Adrenal gland (tissue), 12 donors: ENCODE measurements around the gene CAMKMT. TPM values are rescaled to one million over a fixed set of nuclear protein-coding genes. Genes with fewer than 3 reads are reported as not detected.

ENCODE experiments used
- DNase-seq, 7 donors: peaks; one replicate each; pipeline ENCODE4 v3.0.0-alpha.2; 2019 to 2020
- H3K27ac ChIP-seq, 5 donors: fragments of 200-600 bp; sonication (generic) in 4 of 5; 1 replicate in 3 of 5; 2 replicates in 2 of 5; pipeline versions ENCODE4 v1.5.1 to v1.8.0; 2016 to 2020; ENCODE audit warnings: mild to moderate bottlenecking in 1 of 5
- H3K27me3 ChIP-seq: fragments of 200-600 bp; 2 replicates; pipeline ENCODE4 v1.8.0; 2021
- H3K36me3 ChIP-seq, 2 donors: fragments of 200-600 bp; replicated peaks in 1 of 2; 1 replicate in 1 of 2; 2 replicates in 1 of 2; pipeline versions ENCODE4 v1.5.1 to v1.8.0; 2018 to 2022
- H3K4me1 ChIP-seq, 2 donors: fragments of 200-600 bp; replicated peaks in 1 of 2; 1 replicate in 1 of 2; 2 replicates in 1 of 2; pipeline versions ENCODE4 v1.5.1 to v1.8.0; 2018 to 2021
- H3K4me3 ChIP-seq, 4 donors: fragments of 200-600 bp; sonication (generic) in 3 of 4; one replicate each; pipeline ENCODE4 v1.5.1; 2016 to 2018
- H3K9me3 ChIP-seq, 3 donors: fragments of 200-600 bp; sonication (generic) in 1 of 3; replicated peaks in 1 of 3; 1 replicate in 2 of 3; 2 replicates in 1 of 3; pipeline versions ENCODE4 v1.5.1 to v1.8.0; 2016 to 2021
- CTCF ChIP-seq, 6 experiments: fragments of 450-650 bp in 4 of 6; fragments of 200-600 bp in 2 of 6; sonication (generic) in 1 of 6; IDR thresholded peaks; 1 replicate in 5 of 6; 2 replicates in 1 of 6; pipeline versions ENCODE4 v1.5.1 to v1.8.0; 2016 to 2021; ENCODE audit warnings: antibody characterized with exemption in 6 of 6, mild to moderate bottlenecking in 2 of 6, moderate library complexity in 1 of 6
- POLR2A ChIP-seq, 2 donors: fragments of 450-650 bp; IDR thresholded peaks; one replicate each; pipeline ENCODE4 v1.6.1; 2017; ENCODE audit warnings: antibody characterized with exemption in 2 of 2, mild to moderate bottlenecking in 2 of 2, moderate library complexity in 1 of 2
- WGBS, 4 donors: extraction: QIAGEN DNeasy Blood & Tissue Kit in 2 of 4; methylation state at CpG; one replicate each; pipeline versions ENCODE4 v1.1.5 to v1.1.7; 2013 to 2017; 5-methylcytosine and 5-hydroxymethylcytosine counted together
- intact Hi-C, 2 donors: fragments of 100-400 bp; cut with DNase I; formaldehyde crosslinking; loops; one replicate each; pipeline versions ENCODE4 v1.14.1 to v1.15.0; 2022 to 2023
- polyA plus RNA-seq, 3 donors: library from polyadenylated mRNA; stranded (reverse); fragments of 200-250 nt in 2 of 3; fragments of 350-450 nt in 1 of 3; fragmentation: Illumina TruSeq in 1 of 3; extraction: RNeasy Lipid Tissue Mini Kit (QIAGEN cat#74804) in 1 of 3; gene quantifications; one replicate each; pipeline ENCODE4 v1.2.3, GENCODE V29; 2013 to 2014
- total RNA-seq, 9 donors: library from RNA; depleted of rRNA in 4 of 9; stranded (reverse); fragments of >200 nt in 4 of 9; fragments of 120-200 nt in 1 of 9; fragmentation: NEBNext Ultra II Directional in 1 of 9; extraction: Animal tissue kit (Norgen Biotek cat#: 25700) in 1 of 9; gene quantifications; one replicate each; pipeline versions ENCODE4 v1.1.0 to v1.2.4, GENCODE V29; 2013 to 2023
- donor health status: healthy with polysubstance abuse.
- donor health status: Bipolar disorder and iron deficiency.
- donor health status: DM: yes; HTN: yes; CAD: no.
- donor health status: DM: no; HTN: no; CAD: no.
- donor health status: DM: no; HTN: no; CAD: no.
- donor health status: DM: yes; HTN: yes; CAD: no.

CAMKMT gene
- total and polyA plus RNA-seq, 12 donors, result 2.6 to 14.0 (median 8.6) TPM

GRCh38 chr2:44772669-44773378 lies 411.1 kb downstream of the CAMKMT start:
- H3K27me3 ChIP-seq, result peaks cover 3% of the 10 kb centered on the region
- 82 to 90% (median 84%) methylated on average over 2 of the region's 2 CpGs for WGBS, 4 donors
- no peaks in the 10 kb centered on the region for H3K36me3 ChIP-seq
- intact Hi-C loops, result no loop called here
- no peak overlapping the region for H3K4me3 ChIP-seq
- DNase-seq, result no peak
- TF ChIP-seq CTCF (IDR thresholded peaks at IDR 0.05) (no peak), POLR2A (IDR thresholded peaks at IDR 0.05) (no peak)
- no peak overlapping the region for H3K27ac ChIP-seq
- H3K9me3 ChIP-seq, result no peaks in the 10 kb centered on the region
- no peaks in the 10 kb centered on the region for H3K4me1 ChIP-seq

- Histone ChIP-seq H3K27me3 (no peaks in the 10 kb centered on the region), H3K27ac (no peak overlapping the region), H3K36me3 (no peaks in the 10 kb centered on the region), H3K4me3 (no peak overlapping the region), H3K9me3 (no peaks in the 10 kb centered on the region), H3K4me1 (no peaks in the 10 kb centered on the region)
- intact Hi-C loops, result no loop called here
- WGBS, 4 donors, result 92 to 99% (median 96%) methylated on average over 4 of the region's 4 CpGs
- DNase-seq, result no peak
- TF ChIP-seq CTCF (IDR thresholded peaks at IDR 0.05) (no peak), POLR2A (IDR thresholded peaks at IDR 0.05) (no peak)
These were observed 413.2 kb downstream of the CAMKMT start for GRCh38 chr2:44774826-44775492.

GRCh38 chr2:44777036-44777435 lies 415.3 kb downstream of the CAMKMT start:
- no peaks in the 10 kb centered on the region for H3K9me3 ChIP-seq
- no peaks in the 10 kb centered on the region for H3K36me3 ChIP-seq
- 61 to 76% (median 69%) methylated on average over 6 of the region's 6 CpGs for WGBS, 4 donors
- no peak overlapping the region for H3K4me3 ChIP-seq
- TF ChIP-seq CTCF (IDR thresholded peaks at IDR 0.05) (no peak), POLR2A (IDR thresholded peaks at IDR 0.05) (no peak)
- H3K27ac ChIP-seq, result no peak overlapping the region
- intact Hi-C loops, result no loop called here
- no peak for DNase-seq
- H3K27me3 ChIP-seq, result no peaks in the 10 kb centered on the region
- H3K4me1 ChIP-seq, result no peaks in the 10 kb centered on the region

- Histone ChIP-seq H3K4me1 (no peaks in the 10 kb centered on the region), H3K27me3 (no peaks in the 10 kb centered on the region), H3K4me3 (no peak overlapping the region), H3K9me3 (no peaks in the 10 kb centered on the region), H3K27ac (no peak overlapping the region), H3K36me3 (no peaks in the 10 kb centered on the region)
- TF ChIP-seq CTCF (IDR thresholded peaks at IDR 0.05), result no peak
- TF ChIP-seq POLR2A (IDR thresholded peaks at IDR 0.05), result no peak
- intact Hi-C loops, result no loop called here
- 11 to 26% (median 22%) methylated on average over 11 of the region's 11 CpGs for WGBS, 4 donors
- no peak for DNase-seq
These were observed 415.8 kb downstream of the CAMKMT start for GRCh38 chr2:44777537-44777936.
